ENCODE measurements around the gene TXNDC12.

DNA sequence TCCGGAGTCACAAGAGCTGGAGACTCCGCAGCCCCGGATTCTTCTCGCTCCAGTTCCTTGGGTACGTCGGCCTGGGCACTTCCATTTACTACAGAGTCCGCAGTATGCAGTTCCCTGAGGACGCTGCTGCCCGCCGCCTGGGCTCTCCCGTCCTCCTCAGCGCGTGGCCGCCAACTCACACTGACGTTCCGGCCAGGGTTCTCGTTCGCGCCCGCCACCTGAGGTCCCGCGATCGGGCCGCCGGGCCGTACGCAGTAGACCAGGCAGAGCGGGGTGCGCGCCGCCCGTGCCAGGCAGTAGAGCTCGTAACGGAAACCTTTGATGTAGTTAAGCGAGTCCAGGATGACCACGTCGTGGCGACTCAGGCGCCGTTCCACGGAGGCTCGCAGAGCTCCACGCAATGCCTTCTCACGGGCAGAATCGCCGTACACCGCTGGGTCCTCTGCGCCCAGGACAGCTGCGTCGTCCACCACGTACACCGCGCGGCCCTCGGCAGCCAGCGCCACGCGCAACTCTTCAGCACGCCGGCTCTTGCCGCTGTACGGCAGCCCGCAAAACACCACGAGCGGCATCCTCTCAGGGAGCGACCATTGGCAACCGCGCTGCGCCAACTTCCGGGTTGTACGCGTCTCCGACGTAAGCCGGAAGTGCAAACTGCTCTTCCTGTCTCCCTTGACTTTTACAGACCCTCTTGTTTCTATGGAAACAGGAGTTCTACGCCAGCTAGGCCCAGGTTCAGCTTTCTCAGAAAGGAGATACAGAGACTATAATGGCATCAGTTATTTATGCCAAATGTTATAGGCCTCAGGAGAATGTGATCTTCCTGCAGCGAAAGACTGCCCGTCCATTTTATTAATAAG lies 21.6 kb downstream of the TXNDC12 start, which contains the start of gene KTI12:
- TF ChIP-seq, protein P1, sequence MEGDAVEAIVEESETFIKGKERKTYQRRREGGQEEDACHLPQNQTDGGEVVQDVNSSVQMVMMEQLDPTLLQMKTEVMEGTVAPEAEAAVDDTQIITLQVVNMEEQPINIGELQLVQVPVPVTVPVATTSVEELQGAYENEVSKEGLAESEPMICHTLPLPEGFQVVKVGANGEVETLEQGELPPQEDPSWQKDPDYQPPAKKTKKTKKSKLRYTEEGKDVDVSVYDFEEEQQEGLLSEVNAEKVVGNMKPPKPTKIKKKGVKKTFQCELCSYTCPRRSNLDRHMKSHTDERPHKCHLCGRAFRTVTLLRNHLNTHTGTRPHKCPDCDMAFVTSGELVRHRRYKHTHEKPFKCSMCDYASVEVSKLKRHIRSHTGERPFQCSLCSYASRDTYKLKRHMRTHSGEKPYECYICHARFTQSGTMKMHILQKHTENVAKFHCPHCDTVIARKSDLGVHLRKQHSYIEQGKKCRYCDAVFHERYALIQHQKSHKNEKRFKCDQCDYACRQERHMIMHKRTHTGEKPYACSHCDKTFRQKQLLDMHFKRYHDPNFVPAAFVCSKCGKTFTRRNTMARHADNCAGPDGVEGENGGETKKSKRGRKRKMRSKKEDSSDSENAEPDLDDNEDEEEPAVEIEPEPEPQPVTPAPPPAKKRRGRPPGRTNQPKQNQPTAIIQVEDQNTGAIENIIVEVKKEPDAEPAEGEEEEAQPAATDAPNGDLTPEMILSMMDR (IDR thresholded peaks at IDR 0.05) = no peak
- peak; percentile 56 to 74 for TF ChIP-seq POLR2A (IDR thresholded peaks at IDR 0.05)

All from adrenal gland (tissue), 5 donors.